ENCODE results near the gene RNF222.

- TF ChIP-seq CTCF (IDR thresholded peaks at IDR 0.05) (no peak), EP300 (IDR thresholded peaks at IDR 0.05) (no peak), POLR2AphosphoS5 (IDR thresholded peaks at IDR 0.05) (no peak)
Observed at GRCh38 chr17:8392274-8392673, 5.4 kb downstream of the RNF222 start.
